HG03025 (cell line): Measurements from ENCODE around the gene DIS3L2.

Source experiments
- ATAC-seq: cut with Tn5 transposase; IDR thresholded peaks from one replicate; pipeline ENCODE4 v1.9.1; 2021; ENCODE audit warnings: mild to moderate bottlenecking, moderate library complexity; ENCODE audit not compliant: unreplicated experiment, low FRiP score

DIS3L2 gene

DNA sequence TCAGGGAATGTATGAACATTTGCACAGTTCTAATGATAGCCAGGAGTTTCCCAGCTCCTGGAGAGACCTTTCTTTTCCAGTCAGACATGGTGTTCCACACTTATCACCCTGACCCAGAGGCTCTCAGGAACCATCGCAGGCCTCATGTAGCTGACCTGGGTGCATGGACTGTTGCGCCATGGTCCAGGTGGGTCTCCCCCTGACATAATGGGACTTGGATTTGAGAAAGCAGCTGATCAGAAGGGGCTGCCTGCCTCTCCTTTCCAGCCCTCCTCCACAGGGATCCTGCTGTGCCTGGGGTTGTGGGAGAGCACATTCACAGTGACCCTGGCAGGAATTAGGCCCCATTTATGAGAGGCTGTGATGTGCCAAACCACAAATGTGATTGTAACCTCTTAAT is 283.6 kb downstream of the DIS3L2 start:
- ATAC-seq: no peak

DNA sequence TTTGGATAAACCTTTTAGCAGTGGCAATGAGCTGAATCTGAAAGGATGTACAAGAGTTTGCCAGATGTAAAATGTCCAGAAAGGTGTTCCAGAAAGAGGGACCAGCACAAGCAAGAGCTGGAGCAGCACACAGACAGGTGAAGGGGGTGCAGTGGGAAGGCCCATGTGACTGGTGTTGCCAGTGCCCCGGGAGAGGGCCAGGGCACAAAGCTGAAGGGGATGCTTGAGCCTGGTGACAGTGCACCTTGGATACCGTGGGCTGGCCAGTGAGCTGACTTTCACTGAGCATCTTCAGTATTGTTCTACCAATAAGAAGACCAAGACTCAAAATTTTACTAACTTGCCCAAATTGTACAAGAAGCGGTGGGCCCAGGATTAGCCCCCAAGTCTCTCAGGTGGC is 284.7 kb downstream of the DIS3L2 start:
- ATAC-seq: no peak

DNA sequence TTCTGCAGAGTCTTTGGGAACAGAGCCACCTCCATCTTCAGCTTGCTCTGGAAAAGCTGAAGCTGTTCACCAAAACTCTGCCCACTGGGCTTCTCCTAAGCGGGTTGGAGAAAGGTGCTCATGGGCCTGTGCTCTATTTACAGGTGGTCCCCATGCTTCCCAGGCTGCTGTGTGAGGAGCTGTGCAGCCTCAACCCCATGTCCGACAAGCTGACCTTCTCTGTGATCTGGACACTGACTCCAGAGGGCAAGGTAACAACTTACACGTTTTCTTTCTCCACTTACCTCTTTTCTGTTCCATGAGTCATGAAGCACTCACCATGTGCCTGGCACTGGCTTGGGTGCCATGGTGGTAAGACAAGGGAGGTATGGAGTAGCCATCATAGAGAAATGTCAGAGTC is 287.6 kb downstream of the DIS3L2 start:
- ATAC-seq: no peak

DNA sequence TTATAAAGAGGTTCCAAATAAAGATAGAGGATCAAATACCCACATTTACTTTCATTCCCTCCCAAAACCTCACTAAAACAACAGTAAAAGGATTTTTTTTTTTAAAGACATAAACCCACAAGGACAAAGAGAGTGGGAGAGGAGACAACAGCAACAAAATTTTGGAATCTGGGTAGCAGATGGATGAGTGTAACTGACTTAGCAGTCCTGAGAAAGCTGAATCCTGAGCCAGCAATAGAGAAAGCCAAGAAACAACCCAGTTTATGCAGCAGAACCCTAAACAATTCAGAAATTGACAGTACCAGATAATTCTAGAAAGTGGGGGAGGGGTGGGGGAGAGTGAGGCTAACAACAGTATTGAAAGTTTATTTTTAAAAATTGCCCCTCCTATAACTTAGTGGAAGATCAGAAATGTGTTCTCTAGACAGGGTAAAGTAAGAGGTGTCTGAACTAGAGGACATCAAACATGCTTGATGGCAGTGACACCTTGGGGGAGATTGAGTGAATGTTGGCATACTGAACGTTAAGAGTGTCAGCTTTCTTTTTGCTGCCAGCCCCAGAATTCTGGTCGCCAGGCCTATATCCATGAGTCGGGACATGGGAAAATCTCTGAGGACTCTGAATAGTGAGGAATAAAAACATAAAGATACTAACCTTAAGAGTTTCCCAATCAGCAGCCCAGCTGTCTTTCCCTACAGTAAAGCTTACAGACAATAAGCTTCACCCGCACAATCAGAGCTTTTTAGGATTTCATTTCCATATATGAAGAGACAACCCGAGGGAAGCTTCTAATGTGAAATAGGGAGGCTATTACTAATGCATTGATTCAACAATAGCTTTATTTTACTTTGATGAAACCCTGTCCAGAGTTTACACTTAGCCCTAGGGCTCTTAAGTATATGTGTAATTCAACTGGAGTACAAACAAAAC is 289.0 kb downstream of the DIS3L2 start:
- ATAC-seq: no peak

DNA sequence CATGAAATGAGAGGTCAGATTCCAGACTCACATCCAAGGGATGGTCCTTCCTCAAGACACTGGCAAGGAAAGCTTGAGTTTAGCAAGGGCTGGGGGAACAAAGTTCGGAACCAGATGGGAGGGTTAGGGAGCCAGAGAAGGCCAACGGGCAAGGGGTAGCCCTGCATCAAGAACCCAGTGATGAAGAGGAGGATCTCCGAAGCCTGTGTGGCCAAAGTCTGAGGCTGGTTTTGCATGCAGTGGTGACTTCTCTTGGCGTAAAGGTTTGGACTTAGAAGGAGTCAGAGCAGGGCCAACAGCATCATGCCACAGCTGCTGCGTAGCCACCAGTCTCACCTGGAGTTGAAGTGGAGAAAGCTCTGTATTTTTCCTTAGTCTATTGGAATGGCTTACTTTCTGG is 293.5 kb downstream of the DIS3L2 start:
- no peak for ATAC-seq

DNA sequence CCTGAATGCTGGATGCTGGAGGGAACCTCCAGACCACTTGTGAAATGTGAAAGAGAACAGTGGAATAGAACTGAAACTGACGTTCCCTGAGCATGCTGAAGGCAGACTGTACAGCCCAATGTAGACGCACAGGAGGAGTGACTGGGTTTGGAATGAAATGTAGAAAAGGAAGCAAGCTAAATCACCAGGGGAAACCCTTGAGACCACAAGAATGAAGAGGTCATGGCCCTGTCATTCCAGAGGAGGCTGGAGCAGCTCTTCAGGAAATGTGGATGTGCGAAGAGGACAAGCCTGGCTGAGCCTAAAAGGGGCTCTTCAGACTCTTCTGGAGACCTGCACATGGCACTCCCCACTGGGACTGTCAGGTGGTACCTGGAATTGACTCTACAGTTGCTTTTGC is 298.6 kb downstream of the DIS3L2 start:
- no peak for ATAC-seq

DNA sequence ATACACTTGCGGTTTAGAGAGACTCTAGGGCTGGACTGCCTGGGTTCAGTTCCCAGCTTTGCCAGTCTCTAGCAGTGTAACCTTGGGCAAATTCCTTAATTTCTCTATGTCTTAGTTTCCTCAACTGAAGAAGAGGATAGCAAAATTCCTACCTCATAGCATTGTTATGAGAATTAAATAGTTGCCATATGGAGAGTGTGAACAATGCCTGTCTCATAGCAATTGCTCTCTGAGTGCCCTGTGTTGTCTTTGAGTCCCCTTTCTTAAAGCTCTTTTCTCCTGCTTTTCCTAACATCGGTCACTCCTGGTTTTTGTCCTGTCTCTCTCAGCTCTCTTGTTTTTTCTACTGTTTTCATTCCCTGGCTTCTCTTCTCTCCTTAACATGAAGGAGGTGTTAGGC is 300.3 kb downstream of the DIS3L2 start:
- no peak for ATAC-seq

DNA sequence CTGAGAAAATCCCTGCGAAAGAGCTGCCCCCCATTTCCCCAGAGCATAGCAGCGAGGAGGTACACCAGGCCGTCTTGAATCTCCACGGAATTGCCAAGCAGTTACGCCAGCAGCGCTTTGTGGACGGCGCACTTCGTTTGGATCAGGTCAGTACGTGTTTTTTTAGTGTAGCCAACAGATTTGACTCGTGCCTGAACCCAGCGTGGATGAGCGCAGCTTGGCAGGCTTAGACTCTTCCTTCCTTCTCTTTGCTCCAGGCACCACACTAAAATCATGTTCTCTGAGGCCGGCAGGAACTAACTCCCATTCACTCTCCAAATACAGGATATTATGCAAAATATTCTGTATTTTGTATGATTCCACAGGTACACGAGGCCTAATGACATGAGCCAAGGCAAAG is 301.8 kb downstream of the DIS3L2 start:
- ATAC-seq: no peak

DNA sequence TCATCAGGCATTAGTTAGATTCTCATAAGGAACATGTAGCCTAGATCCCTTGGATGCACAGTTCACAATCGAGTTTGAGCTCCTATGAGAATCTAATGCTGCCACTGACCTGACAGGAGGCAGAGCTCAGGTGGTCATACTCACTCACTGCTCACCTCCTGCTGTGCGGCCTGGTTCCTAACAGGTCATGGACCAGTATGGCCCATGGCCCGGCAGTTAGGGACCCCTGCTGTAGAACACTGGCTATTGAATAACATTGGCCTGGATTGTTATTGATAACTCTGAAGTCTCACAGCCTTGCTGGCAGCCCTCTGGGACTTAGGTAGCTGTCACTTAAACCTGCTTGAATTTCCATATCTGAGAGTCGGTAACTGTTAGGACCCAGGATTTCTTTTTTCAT is 302.6 kb downstream of the DIS3L2 start:
- ATAC-seq: no peak

DNA sequence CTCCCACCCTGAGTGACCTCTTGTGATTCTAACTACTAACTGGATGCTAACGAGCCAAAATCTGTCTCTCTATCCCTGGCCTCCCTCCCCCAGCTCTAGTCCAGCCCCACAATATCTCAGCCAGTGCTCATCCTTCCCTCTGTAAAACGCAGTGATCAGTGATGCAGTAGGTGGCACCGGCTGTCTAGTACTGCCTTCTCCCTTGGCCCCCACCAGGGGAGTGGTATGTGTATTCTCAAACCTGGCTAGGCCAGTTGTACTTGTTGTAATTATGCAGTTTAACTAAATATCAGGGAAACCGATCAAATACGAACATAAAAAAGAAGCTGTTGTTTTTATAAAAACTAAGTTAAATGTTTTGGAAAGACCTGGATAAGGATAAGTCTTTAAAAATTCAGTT is 303.8 kb downstream of the DIS3L2 start:
- no peak for ATAC-seq

DNA sequence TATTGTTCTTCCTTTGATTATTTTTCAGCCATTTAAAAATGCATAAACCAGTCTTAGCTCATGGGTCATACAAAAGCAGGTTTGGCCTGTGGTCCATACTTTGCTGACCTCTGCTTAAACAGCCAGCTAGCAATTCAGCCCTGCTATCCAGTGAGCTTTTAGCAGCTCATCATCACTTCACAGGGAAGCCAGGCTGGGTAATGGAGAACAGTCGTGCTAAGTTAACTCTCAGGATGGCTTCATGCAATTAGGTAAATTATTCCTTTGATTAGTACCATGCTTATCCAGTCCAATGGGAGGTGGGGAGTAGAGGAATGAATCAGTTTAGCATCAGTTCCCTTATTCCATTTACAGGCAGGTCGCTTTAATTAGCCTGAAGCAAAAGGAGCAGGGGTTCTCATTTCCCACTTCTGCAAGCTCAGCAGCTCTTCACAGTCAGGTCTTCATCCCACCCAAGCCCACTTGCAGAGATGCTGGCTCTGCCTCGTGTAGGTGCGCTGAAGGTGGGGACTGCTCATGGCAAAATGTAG is 307.2 kb downstream of the DIS3L2 start:
- ATAC-seq: no peak

DNA sequence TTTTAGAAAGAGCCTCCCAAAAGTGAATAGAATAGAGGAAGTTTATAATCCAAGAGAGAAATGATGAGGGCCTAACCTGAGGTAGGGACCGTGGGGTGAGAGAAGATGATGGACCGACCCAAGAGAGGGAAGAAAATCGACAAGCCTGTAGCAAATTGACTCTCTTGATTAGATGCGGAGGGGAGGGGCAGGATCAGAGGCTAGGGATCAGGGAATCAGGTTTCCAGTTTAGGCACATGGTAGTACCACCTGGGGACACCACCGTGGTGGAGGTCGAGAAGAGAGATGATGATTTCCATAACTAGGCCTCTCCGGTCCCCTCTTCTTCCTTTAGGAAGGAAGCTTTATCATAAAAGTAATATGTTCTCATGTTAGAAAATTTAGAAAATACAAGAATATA is 308.4 kb downstream of the DIS3L2 start:
- no peak for ATAC-seq

DNA sequence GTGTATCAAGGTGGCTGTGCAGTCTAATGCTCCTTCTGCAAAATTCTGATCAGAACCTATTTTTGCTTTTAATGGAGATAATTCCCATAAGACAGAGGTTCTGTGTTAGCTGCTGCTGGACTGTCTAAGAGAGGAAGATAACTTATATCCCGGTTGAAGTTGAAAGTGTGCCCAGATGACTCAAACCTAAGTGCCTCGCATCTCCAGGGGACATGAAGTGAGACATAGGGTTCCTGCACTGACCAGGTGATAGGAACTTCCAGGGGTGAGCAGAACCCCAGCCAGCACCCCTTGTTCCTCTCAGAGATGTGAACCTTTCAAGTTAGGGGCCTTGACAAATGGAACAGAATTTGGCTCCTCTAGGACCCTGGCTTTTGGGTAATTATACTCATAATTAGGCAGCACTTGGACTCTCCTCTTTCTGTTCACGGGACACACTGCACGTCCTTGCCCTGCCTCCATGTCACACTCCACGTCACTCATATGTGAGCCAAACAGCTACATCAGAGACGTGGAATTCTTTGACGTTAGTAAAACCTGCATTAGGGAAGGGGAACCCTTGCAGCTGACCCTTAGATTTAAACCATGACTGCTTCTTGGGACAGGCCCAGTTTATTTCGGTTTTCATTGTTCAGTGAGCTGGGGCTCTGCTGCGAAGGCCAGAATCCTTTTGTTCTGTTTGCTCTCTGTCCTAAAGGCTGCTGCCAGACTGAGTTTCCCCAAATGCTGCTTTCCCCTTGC is 312.6 kb downstream of the DIS3L2 start:
- ATAC-seq: no peak

DNA sequence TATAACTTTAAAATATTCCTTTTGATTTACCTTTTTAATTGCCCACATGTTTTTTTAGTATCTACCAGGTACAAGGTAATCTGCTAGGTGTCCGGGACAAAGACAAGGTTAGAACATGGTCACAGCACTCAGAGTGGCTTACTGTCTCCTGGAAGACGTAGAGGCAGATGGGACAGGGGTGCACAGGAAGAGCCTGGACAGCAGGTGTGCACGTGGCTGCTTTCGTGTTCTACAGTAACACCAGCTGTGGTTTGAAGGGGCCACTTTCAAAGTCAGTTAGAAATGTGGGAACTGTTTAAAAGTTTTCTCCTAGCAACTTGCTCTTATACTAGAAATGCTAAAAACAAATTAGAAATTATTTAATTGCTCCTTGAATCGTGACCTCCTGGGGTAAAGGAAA is 314.2 kb downstream of the DIS3L2 start:
- peak; percentile 74 for ATAC-seq

DNA sequence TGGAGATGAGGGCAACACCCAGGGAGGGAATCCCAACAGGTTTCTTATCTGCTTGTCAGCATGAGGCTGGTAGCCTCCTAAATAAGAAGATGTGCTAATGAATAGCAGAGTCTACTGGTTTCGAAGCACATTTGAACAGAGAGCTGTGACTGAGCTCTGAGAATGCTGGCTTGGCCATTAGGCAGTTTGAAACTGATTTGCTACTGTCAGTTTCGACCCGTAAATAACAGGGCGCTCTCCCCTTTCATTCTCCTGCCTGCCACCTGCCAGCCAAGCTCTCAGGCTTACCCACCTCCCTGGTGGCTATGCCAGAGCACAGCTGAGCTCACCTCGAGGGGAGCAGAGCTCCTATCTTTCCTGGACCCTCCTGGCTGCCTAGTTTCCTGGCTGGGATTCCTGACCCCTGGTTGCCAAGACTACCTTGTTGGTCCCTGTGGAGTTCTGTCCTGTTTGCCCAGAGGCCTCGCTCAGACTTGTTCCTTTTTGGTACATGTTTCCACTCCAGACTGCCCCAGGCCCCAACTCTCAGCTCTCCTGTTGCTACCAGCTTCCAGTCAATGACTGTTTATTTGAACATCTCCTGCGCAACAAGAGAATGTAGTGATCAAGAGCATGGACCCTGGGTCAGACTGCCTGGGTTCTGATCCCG is 314.7 kb downstream of the DIS3L2 start:
- peak; percentile 50 for ATAC-seq

DNA sequence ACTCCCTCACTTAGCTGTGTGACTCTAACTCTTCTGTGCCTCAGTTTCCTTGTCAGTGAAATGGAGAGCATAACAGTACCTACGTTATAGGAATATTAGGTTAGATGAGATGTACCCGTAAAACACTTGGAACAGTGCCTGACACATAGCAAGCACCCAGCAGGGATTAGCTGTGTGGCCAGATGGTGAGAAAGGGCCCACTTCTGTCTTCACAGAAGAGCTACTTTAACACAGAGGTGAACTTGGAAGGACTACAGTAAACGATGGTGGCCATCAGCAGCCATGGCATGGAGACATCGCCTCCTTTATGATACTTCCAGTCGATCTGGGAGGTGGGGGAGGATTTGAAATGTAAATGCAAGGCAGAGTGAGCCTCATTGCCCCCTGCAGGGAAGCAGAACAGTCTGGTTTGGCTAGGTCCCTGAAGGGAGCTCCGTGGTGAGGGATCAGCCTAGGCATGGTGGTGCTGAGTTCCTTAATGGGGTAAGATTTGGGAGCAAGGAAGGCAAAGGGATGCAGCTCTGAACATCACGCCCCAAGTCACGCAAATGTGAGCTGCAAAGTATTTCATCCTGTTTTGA is 315.3 kb downstream of the DIS3L2 start:
- ATAC-seq: no peak

DNA sequence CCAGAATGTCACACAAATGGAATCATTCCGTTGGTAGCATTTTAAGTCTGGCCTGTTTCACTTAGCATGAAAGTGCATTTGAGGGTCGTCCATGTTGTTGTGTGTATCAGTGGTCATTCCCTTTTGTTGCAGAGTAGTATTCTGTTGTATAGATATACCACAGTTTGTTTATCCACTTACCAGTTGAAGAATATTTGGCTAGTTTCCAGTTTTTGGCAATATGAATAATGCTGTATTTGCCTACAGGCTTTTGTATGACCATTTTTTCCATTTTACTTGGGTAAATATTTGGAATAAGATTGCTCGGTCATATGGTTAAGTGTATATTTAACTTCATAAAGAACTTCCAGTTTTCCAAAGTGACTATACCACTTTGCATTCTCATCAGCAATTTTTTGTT is 317.0 kb downstream of the DIS3L2 start:
- no peak for ATAC-seq

DNA sequence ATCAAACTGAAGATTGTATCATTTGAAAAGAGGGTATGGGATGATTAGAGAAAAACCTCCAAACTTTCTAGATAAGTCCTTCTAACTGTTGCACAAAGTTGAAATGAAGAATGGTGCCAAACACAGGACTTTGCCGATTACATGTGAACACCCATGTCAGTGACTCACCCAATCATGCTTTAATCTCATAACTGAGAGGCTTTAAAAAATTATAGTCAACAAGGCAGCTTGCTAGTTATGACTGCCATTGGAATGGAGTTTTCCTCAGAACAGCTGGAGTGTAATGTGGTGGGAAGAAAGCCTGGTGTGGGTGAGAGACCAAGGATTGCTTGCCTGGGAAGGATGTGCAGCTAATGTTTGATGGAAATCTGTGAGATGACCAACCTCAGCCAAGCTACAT is 318.8 kb downstream of the DIS3L2 start:
- no peak for ATAC-seq

DNA sequence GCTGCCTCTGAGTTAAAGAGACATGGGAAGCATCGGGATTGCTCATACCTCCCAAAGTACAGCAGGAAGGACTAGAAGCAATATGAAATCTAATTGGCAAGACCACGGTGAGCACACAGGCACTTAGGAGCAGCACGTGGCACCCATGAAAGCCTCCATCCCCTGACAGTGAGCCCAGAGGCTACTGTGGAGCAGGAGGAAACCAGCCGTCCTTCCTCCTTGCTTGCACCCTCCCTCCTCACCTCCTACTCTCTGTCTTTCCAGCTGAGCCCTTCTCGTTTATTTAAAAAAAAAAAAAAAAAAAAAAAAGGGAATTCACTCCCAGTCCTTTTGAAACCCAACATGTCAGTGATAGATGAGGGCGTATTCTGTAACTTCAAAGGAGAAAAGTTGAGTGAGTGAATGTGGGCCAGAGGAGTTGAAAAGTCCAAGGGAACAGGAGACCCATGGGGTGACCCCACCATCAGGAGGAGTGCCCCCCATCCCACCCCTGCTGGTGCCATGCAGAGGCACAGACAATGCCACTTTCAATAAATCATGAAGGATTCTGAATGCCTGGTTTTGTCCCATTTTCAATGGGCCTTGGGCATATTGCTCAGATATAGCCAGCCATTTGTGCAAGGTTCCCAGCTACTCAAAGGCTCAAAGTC is 320.5 kb downstream of the DIS3L2 start:
- no peak for ATAC-seq

DNA sequence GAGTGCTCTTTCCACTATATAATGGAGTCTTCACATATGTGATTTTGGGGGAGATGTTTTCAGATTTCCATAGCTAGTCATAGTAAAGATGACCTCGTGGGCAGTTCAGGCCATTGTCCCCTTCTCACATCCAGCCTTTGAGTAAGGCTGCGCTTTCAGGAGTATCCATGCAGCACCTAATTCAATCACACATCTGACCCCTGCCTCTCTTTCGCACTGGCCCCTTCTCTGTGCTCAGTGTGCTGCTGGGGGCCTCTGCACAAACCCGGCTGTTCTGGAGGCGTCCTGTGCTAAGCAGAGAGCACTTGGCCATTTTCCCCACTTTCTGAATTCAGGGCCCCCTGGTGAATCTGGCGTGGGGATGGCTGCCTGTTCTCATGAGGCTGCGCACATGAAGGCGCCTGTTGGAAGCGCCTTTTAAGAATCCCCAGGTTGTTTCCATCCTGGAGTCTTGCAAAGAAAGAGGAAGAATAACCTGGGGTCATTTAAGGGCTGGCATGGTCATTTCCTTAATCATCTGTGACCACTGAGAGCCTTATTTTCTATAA is 321.1 kb downstream of the DIS3L2 start:
- ATAC-seq: no peak
